ENCODE measurements around the gene SVBP.

The SVBP gene

DNA sequence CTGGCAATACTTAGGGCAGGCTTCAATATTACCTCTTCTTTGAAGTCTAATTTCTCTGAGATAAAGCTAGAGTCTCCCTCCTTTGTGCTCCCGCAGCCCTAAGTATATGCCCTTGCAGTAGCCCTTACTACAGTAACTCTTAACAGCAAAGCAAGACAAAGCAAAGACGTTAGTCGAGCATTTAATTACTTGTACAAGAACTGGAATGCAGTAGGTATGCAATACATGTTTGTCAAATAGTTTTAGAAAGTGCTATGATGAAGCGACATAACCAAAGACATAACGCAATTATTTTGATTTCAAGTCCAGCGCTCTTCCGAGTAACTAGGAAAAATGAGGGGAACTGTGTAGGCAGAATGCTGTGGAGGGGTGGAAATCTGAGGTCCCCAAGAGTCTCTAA, 51.9 kb downstream of the SVBP start:
- DNase-seq (ENCODE audit: low read depth) = no peak

GRCh38 chr1:42762269-42762668, 54.9 kb downstream of the SVBP start:
- no peak for DNase-seq (ENCODE audit: low read depth)

GRCh38 chr1:42761567-42761966, 55.6 kb downstream of the SVBP start:
- no peak for DNase-seq (ENCODE audit: low read depth)

- no peak for DNase-seq (ENCODE audit: low read depth)
These were observed 58.1 kb downstream of the SVBP start for GRCh38 chr1:42759114-42759513.

GRCh38 chr1:42758641-42759040, 58.6 kb downstream of the SVBP start:
- no peak for DNase-seq (ENCODE audit: low read depth)

DNA sequence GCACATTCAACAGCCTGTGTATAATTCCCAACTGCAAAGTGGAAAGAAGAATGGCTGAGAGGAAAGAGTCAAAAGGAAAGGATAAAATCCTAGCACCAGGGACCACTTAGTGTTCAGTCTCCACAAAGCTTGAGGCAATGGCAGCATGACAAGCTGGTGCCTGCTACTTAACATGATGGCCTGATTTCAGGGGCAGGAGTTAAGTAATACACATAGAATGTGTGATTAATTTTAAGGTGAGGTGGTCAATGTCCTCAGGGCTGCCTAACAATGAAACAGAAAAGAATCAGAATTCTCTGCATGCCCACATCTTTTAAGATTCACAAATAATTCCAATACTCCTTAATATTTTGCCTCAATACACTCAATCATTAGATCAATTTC, 59.3 kb downstream of the SVBP start:
- DNase-seq (ENCODE audit: low read depth) = no peak
